GM23338 (cell line): ENCODE data around the gene MBNL1. TPM values are rescaled to one million over a fixed set of nuclear protein-coding genes. Genes with fewer than 3 reads are reported as not detected.

Experiments
- ATAC-seq: fragments of 200-7000 bp; cut with Tn5 transposase; 3 replicates; pipeline ENCODE4 v1.9.1; 2020
- DNase-seq: peaks from one replicate; pipeline ENCODE4 v3.0.0-alpha.2; 2015; ENCODE audit warnings: low spot score
- H2AFZ ChIP-seq: fragments of 200-600 bp; sonication (generic); 2 replicates; pipeline ENCODE4 v1.8.0; 2016; ENCODE audit warnings: antibody characterized with exemption, mild to moderate bottlenecking, moderate library complexity
- H3F3A ChIP-seq: fragments of 200-600 bp; sonication (generic); replicated peaks from 2 replicates; pipeline ENCODE4 v1.8.0; 2017; ENCODE audit warnings: antibody characterized with exemption, mixed run types, low read depth
- H3K27ac ChIP-seq: fragments of 200-600 bp; sonication (generic); 2 replicates; pipeline ENCODE4 v1.6.1; 2016; ENCODE audit warnings: low read depth
- H3K27me3 ChIP-seq: fragments of 200-600 bp; sonication (generic); 2 replicates; pipeline ENCODE4 v1.8.0; 2016; ENCODE audit warnings: mild to moderate bottlenecking, mixed run types, moderate library complexity; ENCODE audit not compliant: insufficient read depth
- H3K36me3 ChIP-seq: fragments of 200-600 bp; sonication (generic); 2 replicates; pipeline ENCODE4 v1.8.0; 2016; ENCODE audit warnings: mild to moderate bottlenecking; ENCODE audit not compliant: insufficient read depth
- H3K4me1 ChIP-seq: fragments of 200-600 bp; sonication (generic); 2 replicates; pipeline ENCODE4 v1.8.0; 2016; ENCODE audit warnings: mild to moderate bottlenecking, moderate library complexity; ENCODE audit not compliant: insufficient read depth
- H3K4me2 ChIP-seq: fragments of 200-600 bp; sonication (generic); 2 replicates; pipeline ENCODE4 v1.7.1; 2017; ENCODE audit warnings: mixed run types
- H3K4me3 ChIP-seq: fragments of 200-600 bp; sonication (generic); 2 replicates; pipeline ENCODE4 v1.6.1; 2016; ENCODE audit warnings: mixed run types
- H3K79me2 ChIP-seq: fragments of 200-600 bp; sonication (generic); replicated peaks from 2 replicates; pipeline ENCODE4 v1.8.0; 2017; ENCODE audit warnings: mild to moderate bottlenecking; ENCODE audit not compliant: insufficient read depth
- H3K9me2 ChIP-seq: fragments of 200-600 bp; sonication (generic); 2 replicates; pipeline ENCODE4 v1.8.0; 2017; ENCODE audit not compliant: insufficient read depth
- H4K20me1 ChIP-seq: fragments of 200-600 bp; sonication (generic); replicated peaks from 2 replicates; pipeline ENCODE4 v1.8.0; 2017; ENCODE audit warnings: mild to moderate bottlenecking; ENCODE audit not compliant: insufficient read depth
- H3K27ac Mint-ChIP-seq: 2 replicates; pipeline ENCODE4 v1.8.0; 2020; ENCODE audit warnings: inconsistent platforms, mild to moderate bottlenecking, moderate library complexity, mixed read lengths
- H3K27me3 Mint-ChIP-seq: 3 replicates; pipeline ENCODE4 v1.8.0; 2022; ENCODE audit warnings: low read depth, mild to moderate bottlenecking, moderate library complexity, mixed read lengths, inconsistent platforms; ENCODE audit not compliant: insufficient read depth, poor library complexity
- H3K36me3 Mint-ChIP-seq: 3 replicates; pipeline ENCODE4 v1.8.0; 2021; ENCODE audit warnings: low read depth, mild to moderate bottlenecking, inconsistent platforms, moderate library complexity, mixed read lengths
- H3K4me1 Mint-ChIP-seq: 3 replicates; pipeline ENCODE4 v1.8.0; 2020; ENCODE audit warnings: mild to moderate bottlenecking, inconsistent platforms, mixed read lengths
- H3K4me3 Mint-ChIP-seq: 3 replicates; pipeline ENCODE4 v1.8.0; 2021; ENCODE audit warnings: moderate library complexity, mild to moderate bottlenecking, inconsistent platforms, mixed read lengths
- H3K9me3 Mint-ChIP-seq: 3 replicates; pipeline ENCODE4 v1.8.0; 2020; ENCODE audit warnings: moderate library complexity, mild to moderate bottlenecking, inconsistent platforms, mixed read lengths
- CREB1 ChIP-seq: fragments of 250-450 bp; sonication (Bioruptor Pico); IDR thresholded peaks from 2 replicates; pipeline ENCODE4 v1.5.0; 2020; ENCODE audit warnings: low read depth, mild to moderate bottlenecking, moderate library complexity
- CTCF ChIP-seq, 2 experiments: fragments of 200-600 bp in 1 of 2; sonication (generic) in 1 of 2; conservative IDR thresholded peaks; 2 replicates each; pipeline versions ENCODE4 v1.5.1 to v1.6.1; 2016 to 2017; ENCODE audit warnings: antibody characterized with exemption in 2 of 2, low read depth in 2 of 2, mild to moderate bottlenecking in 2 of 2, moderate library complexity in 1 of 2
- ETS1 ChIP-seq: IDR thresholded peaks from 2 replicates; pipeline ENCODE4 v1.6.1; 2016; ENCODE audit warnings: antibody characterized with exemption
- EZH2 ChIP-seq: fragments of 200-600 bp; sonication (generic); IDR thresholded peaks from one replicate; pipeline ENCODE4 v1.8.0; 2017; ENCODE audit warnings: antibody characterized with exemption, mild to moderate bottlenecking, low read depth; ENCODE audit not compliant: unreplicated experiment
- JUNB ChIP-seq: IDR thresholded peaks from one replicate; pipeline ENCODE4 v1.6.1; 2016; ENCODE audit warnings: antibody characterized with exemption; ENCODE audit not compliant: unreplicated experiment
- NANOG ChIP-seq: IDR thresholded peaks from 2 replicates; pipeline ENCODE4 v1.6.1; 2016; ENCODE audit warnings: antibody characterized with exemption, borderline replicate concordance
- POLR2AphosphoS5 ChIP-seq: IDR thresholded peaks from 2 replicates; pipeline ENCODE4 v1.6.1; 2016; ENCODE audit warnings: antibody characterized with exemption, low read depth
- STAT1 ChIP-seq: IDR thresholded peaks from one replicate; pipeline ENCODE4 v1.6.1; 2016; ENCODE audit warnings: antibody characterized with exemption; ENCODE audit not compliant: unreplicated experiment
- ZNF114 ChIP-seq: fragments of 250-450 bp; sonication (Bioruptor Pico); IDR thresholded peaks from 2 replicates; pipeline ENCODE4 v1.5.0; 2020; ENCODE audit warnings: mild to moderate bottlenecking, moderate library complexity
- polyA plus RNA-seq: library from polyadenylated mRNA; unstranded; fragments of >200 nt; fragmentation: Nextera tagmentation; extraction: Ambion mirVana; gene quantifications from 2 replicates; pipeline ENCODE4 v1.2.1, GENCODE V29; 2016
- total RNA-seq: library from RNA; depleted of rRNA; stranded (reverse); fragments of >200 nt; shearing (Covaris generic); gene quantifications from 2 replicates; pipeline ENCODE4 v1.2.3, GENCODE V29; 2014
- TF ChIP-seq, protein P1 (sequence below): IDR thresholded peaks from one replicate; pipeline ENCODE4 v1.6.1; 2018; ENCODE audit warnings: antibody characterized with exemption; ENCODE audit not compliant: unreplicated experiment
- TF ChIP-seq, protein P2 (sequence below): fragments of 250-450 bp; sonication (Bioruptor Pico); IDR thresholded peaks from 2 replicates; pipeline ENCODE4 v1.5.0; 2020; ENCODE audit warnings: mild to moderate bottlenecking, moderate library complexity

MBNL1 gene
- total and polyA plus RNA-seq, 2 experiments from 2014 or later = 9.4 to 23.2 TPM

DNA sequence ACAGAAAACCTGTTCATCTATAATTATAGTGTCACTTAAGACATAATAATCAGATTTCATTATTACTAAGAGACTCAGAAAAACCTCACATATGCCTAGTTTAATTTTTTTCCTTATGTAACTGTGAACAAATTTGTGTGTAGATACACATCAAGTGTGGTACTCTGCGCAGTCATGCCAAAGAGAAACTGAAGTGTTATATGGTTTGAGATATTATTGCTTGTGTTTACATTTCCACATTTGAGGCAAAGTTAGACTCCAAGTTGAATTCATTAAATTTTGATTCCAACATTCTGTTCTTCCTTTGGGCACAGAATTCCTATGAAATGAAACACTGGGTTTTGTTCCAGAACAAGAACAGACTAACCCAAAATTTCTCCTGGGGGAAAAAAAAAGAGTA, 2.2 kb downstream of the MBNL1 start:
- no peaks in the 10 kb centered on the region for H3K36me3 ChIP-seq

More for the DNA sequence above, 2.2 kb downstream of the MBNL1 start:
- DNase-seq (no peak), ATAC-seq (no peak)
- H3F3A ChIP-seq = no peaks in the 10 kb centered on the region
- H3K27me3 ChIP-seq = peaks cover 17% of the 10 kb centered on the region
- H3K27ac Mint-ChIP-seq = no peak overlapping the region
- H3K9me2 ChIP-seq = no peaks in the 10 kb centered on the region
- H3K27ac ChIP-seq = no peak overlapping the region
- peak overlapping the region; percentile 91 for H3K4me3 Mint-ChIP-seq
- peak overlapping the region; percentile 96; the same call in 1 of the 2 replicates for H3K4me2 ChIP-seq
- no peaks in the 10 kb centered on the region for H4K20me1 ChIP-seq
- no peaks in the 10 kb centered on the region for H3K9me3 Mint-ChIP-seq
- H3K4me1 ChIP-seq = peaks cover 31% of the 10 kb centered on the region
- H3K27me3 Mint-ChIP-seq = peaks cover 11% of the 10 kb centered on the region
- H2AFZ ChIP-seq = no peak overlapping the region
- TF ChIP-seq, protein P1, sequence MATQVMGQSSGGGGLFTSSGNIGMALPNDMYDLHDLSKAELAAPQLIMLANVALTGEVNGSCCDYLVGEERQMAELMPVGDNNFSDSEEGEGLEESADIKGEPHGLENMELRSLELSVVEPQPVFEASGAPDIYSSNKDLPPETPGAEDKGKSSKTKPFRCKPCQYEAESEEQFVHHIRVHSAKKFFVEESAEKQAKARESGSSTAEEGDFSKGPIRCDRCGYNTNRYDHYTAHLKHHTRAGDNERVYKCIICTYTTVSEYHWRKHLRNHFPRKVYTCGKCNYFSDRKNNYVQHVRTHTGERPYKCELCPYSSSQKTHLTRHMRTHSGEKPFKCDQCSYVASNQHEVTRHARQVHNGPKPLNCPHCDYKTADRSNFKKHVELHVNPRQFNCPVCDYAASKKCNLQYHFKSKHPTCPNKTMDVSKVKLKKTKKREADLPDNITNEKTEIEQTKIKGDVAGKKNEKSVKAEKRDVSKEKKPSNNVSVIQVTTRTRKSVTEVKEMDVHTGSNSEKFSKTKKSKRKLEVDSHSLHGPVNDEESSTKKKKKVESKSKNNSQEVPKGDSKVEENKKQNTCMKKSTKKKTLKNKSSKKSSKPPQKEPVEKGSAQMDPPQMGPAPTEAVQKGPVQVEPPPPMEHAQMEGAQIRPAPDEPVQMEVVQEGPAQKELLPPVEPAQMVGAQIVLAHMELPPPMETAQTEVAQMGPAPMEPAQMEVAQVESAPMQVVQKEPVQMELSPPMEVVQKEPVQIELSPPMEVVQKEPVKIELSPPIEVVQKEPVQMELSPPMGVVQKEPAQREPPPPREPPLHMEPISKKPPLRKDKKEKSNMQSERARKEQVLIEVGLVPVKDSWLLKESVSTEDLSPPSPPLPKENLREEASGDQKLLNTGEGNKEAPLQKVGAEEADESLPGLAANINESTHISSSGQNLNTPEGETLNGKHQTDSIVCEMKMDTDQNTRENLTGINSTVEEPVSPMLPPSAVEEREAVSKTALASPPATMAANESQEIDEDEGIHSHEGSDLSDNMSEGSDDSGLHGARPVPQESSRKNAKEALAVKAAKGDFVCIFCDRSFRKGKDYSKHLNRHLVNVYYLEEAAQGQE = no peak
- no peak for TF ChIP-seq POLR2AphosphoS5
- no peak for TF ChIP-seq ETS1
- TF ChIP-seq CTCF (conservative IDR thresholded peaks at IDR 0.05; ENCODE audit: low read depth in 2 of 2) = no peak
- TF ChIP-seq EZH2 = no peak
- no peak for TF ChIP-seq STAT1
- no peak for TF ChIP-seq NANOG
- TF ChIP-seq CREB1 = no peak
- no peak for TF ChIP-seq ZNF114 (CRISPR knock-in tag)
- TF ChIP-seq, protein P2, sequence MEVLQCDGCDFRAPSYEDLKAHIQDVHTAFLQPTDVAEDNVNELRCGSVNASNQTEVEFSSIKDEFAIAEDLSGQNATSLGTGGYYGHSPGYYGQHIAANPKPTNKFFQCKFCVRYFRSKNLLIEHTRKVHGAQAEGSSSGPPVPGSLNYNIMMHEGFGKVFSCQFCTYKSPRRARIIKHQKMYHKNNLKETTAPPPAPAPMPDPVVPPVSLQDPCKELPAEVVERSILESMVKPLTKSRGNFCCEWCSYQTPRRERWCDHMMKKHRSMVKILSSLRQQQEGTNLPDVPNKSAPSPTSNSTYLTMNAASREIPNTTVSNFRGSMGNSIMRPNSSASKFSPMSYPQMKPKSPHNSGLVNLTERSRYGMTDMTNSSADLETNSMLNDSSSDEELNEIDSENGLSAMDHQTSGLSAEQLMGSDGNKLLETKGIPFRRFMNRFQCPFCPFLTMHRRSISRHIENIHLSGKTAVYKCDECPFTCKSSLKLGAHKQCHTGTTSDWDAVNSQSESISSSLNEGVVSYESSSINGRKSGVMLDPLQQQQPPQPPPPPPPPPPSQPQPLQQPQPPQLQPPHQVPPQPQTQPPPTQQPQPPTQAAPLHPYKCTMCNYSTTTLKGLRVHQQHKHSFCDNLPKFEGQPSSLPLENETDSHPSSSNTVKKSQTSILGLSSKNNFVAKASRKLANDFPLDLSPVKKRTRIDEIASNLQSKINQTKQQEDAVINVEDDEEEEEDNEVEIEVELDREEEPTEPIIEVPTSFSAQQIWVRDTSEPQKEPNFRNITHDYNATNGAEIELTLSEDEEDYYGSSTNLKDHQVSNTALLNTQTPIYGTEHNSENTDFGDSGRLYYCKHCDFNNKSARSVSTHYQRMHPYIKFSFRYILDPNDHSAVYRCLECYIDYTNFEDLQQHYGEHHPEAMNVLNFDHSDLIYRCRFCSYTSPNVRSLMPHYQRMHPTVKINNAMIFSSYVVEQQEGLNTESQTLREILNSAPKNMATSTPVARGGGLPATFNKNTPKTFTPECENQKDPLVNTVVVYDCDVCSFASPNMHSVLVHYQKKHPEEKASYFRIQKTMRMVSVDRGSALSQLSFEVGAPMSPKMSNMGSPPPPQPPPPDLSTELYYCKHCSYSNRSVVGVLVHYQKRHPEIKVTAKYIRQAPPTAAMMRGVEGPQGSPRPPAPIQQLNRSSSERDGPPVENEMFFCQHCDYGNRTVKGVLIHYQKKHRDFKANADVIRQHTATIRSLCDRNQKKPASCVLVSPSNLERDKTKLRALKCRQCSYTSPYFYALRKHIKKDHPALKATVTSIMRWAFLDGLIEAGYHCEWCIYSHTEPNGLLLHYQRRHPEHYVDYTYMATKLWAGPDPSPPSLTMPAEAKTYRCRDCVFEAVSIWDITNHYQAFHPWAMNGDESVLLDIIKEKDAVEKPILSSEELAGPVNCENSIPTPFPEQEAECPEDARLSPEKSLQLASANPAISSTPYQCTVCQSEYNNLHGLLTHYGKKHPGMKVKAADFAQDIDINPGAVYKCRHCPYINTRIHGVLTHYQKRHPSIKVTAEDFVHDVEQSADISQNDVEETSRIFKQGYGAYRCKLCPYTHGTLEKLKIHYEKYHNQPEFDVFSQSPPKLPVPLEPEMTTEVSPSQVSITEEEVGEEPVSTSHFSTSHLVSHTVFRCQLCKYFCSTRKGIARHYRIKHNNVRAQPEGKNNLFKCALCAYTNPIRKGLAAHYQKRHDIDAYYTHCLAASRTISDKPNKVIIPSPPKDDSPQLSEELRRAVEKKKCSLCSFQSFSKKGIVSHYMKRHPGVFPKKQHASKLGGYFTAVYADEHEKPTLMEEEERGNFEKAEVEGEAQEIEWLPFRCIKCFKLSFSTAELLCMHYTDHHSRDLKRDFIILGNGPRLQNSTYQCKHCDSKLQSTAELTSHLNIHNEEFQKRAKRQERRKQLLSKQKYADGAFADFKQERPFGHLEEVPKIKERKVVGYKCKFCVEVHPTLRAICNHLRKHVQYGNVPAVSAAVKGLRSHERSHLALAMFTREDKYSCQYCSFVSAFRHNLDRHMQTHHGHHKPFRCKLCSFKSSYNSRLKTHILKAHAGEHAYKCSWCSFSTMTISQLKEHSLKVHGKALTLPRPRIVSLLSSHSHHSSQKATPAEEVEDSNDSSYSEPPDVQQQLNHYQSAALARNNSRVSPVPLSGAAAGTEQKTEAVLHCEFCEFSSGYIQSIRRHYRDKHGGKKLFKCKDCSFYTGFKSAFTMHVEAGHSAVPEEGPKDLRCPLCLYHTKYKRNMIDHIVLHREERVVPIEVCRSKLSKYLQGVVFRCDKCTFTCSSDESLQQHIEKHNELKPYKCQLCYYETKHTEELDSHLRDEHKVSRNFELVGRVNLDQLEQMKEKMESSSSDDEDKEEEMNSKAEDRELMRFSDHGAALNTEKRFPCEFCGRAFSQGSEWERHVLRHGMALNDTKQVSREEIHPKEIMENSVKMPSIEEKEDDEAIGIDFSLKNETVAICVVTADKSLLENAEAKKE (CRISPR knock-in tag) = no peak
- TF ChIP-seq JUNB = no peak
- peaks cover 66% of the 10 kb centered on the region for H3K79me2 ChIP-seq
- H3K36me3 Mint-ChIP-seq = no peaks in the 10 kb centered on the region
- H3K4me3 ChIP-seq = peak overlapping the region; percentile 92; the same call in 1 of the 2 replicates
- peaks cover 35% of the 10 kb centered on the region for H3K4me1 Mint-ChIP-seq
